Fibroblast of mammary gland (primary cell): ENCODE measurements around the gene PRKRA.

Source experiments
- DNase-seq: peaks from one replicate; pipeline ENCODE4 v3.0.0-alpha.2; 2010; ENCODE audit warnings: low read depth
- H3K4me3 ChIP-seq: 2 replicates; pipeline ENCODE4 v1.5.1; 2011; ENCODE audit warnings: low read depth, mild to moderate bottlenecking, low read length, moderate library complexity; ENCODE audit not compliant: control insufficient read depth
- TF ChIP-seq, protein P1 (sequence below): conservative IDR thresholded peaks from 2 replicates; pipeline ENCODE4 v1.5.1; 2011; ENCODE audit warnings: low read depth, low read length, inconsistent platforms; ENCODE audit not compliant: control insufficient read depth, insufficient read depth

Gene PRKRA

DNA sequence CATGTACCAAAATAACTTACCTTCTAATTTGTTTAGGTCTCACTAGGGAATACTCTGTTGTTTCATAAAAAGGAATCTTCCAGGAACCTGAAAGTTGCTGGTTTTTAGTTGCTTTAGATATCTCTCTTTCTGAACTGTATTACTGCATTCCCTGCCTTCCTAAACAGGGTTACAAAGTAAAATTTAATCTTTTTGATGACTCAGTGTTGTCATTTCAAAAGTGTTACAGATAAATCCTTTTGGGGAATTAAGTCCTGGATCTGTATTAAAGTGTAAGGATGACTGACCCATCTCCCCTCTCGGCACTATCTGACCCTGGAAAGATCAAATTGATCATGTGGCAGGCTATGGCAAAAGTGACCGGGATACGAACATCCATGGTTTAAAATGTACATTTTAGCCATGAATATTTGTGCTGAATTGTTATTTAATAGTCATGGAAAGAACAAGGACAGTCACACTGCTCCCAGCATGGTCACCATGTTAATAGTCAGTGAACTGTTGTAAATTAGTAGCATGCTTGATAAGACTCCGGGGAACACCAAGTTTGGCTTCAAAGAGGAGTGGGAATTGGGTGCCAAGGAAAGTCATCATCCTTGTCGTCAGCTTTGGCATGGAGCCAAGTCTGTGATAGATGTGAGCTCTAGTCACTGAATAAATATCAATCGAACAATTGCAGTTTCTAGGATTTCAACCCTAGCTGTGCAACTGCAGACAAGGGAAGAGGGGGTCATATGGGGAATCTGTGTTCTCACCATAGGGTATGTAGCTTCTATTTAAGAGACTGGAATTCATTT, 33.5 kb upstream of the PRKRA start:
- H3K4me3 ChIP-seq = no peak overlapping the region
- TF ChIP-seq, protein P1, sequence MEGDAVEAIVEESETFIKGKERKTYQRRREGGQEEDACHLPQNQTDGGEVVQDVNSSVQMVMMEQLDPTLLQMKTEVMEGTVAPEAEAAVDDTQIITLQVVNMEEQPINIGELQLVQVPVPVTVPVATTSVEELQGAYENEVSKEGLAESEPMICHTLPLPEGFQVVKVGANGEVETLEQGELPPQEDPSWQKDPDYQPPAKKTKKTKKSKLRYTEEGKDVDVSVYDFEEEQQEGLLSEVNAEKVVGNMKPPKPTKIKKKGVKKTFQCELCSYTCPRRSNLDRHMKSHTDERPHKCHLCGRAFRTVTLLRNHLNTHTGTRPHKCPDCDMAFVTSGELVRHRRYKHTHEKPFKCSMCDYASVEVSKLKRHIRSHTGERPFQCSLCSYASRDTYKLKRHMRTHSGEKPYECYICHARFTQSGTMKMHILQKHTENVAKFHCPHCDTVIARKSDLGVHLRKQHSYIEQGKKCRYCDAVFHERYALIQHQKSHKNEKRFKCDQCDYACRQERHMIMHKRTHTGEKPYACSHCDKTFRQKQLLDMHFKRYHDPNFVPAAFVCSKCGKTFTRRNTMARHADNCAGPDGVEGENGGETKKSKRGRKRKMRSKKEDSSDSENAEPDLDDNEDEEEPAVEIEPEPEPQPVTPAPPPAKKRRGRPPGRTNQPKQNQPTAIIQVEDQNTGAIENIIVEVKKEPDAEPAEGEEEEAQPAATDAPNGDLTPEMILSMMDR = no peak
- DNase-seq = peak; percentile 74

DNA sequence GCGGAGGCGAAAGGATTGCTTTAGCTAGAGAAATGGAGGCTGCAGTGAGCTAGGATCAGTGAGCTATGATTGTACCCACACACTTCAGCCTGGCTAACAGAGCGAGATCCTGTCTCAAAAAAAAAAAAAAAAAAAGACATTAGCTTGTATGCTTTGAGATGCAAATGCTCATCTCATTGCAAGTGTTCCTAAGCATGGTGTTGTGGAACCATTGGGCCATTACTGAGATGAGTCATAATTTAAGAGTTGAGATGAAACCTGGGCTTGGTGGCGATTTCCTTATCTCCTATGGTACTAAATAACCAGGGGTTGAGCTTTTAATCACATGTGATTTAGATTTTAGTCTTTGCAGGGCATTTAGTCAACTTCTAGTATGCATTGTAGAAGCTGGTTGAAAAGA, 31.5 kb upstream of the PRKRA start:
- H3K4me3 ChIP-seq = no peak overlapping the region
- peak; percentile 15 for DNase-seq
- TF ChIP-seq, protein P1 = no peak

DNA sequence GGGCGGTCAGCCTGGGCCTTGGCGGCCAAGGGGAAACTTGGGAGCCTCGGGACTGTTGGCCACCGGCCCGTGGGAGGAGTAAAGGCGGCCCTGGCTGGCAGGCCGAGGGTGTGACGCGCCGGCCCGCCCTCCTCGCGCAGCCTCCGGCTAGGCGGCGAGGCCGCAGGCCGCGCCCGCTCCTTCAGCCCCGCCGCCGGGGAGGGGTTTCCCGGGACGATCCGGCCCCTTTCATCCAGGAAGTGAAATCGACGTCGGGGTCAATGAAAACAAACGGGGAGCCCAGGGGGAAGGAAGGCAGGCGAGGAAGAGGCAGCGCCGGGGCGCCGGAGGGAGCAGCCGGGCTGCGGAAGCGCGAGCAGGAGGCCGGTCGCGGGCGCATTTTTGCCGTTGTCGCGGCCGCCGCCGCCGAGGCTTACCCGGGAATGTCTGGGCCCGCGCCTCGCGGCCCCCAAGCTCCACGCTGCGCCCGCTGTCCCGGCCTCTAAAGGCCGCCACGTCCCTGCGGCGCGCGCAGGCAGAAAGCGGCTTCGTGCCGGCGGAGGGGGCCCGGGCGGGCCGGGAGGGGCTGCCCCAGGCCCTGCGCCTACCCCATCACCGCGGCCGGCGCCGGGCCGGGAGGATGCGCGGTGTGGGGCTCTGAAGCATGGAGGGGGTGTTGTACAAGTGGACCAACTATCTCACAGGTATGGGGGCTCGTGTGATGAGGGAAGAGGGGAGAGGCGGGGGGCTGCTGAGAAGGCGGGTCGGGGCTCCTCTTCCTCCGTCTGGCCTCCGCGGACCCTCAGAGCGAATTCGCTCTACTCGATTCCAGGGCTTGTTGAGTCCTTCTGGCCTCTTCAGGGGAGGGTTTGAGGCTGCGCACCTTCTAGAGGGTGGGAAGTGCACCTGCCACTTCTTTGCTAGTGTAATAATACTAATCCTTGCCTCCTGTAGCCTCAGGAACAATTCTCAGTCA, 29.5 kb upstream of the PRKRA start, which contains the start of gene PLEKHA3:
PLEKHA3 (plus strand) TSS at position 231 of the 955 bp plus-strand sequence; CDS start at position 644, 413 bp downstream.
- peak; percentile 96 for DNase-seq
- H3K4me3 ChIP-seq = peak within 1 kb of the TSS; percentile 78
- TF ChIP-seq, protein P1 = no peak

DNA sequence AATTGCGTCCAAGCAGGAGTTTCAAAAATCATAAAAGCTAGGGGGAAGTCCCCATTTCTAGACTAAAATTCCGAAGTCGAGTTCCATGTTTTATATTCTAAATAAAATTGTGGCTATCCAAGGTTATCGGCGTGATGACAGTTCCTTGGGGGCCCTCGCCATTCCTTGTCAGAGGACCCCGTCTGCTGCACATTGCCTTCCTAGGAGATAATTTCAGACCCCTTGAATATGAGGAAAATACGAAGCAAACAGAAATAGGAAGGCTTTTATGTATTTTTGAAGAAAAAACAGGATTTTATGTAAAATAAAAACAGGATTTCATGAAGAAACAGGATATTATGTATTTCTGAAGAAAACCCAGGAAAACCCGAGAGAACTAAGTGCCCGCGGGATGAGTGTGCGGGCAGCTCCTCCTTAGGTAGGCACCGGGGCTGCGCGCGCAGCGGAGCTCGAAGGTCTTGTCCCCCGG, 28.8 kb upstream of the PRKRA start:
- TF ChIP-seq, protein P1 = no peak
- H3K4me3 ChIP-seq = peak overlapping the region; percentile 44
- DNase-seq = no peak

DNA sequence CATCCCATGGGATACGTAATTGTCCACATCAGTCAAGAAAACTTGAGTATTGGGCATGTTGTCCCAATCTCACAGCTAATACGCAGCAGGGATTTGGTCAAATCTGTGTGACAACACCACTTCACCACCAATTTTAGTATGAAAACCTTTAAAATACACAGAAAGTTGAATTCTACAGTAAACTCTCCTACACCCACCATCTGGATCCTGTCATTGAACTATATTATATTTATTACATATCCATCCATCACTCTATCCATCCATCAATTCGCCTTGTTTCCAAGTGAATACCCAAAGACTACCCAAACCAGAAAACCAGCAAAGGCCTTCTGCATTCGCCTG, 28.3 kb upstream of the PRKRA start:
- TF ChIP-seq, protein P1 = no peak
- DNase-seq = no peak
- H3K4me3 ChIP-seq = no peak overlapping the region

DNA sequence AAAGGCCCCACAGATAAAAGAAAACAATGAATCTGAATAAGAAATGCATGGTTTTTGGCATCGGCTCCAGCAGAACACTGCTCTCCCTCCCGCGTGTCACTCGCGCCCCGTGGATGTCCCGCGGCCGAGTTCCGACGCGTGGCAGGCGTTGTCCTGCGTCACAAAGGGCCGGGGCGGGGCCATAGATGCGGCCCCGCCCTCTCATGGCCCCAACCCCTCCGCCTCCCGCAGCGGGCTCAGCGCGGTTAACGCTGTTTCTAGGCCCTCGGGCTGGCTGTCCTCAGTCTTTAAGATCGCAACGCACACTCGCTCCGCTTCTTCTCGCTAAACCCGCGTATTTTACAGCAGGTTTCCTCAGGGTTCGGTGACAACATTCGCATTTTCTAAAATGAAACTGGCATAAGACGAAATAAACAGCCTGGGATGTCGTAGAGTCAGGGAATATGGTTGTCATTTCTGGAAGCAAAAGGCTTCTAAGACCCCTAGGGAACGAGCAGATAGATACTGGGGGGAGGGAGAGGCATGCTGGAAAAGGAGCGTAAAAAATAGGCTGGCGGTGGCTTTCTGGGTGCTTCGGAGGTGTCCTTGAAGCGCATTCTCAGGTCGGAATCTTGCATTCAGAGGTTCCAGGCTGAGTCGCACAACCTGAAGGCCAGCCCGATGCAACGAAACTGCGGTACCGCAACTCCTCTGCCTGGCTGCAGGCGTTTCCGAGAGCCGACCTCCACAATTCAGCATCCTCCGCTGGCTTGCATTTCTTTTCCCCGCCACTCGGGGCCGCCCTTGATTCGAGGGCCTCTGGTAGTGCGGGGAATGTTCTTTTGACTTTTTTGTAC, 27.7 kb upstream of the PRKRA start, which contains the start of gene FKBP7:
FKBP7 (minus strand) TSS at position 162 of the 836 bp plus-strand sequence; CDS start at position 61, 101 bp downstream.
- DNase-seq = peak; percentile 75
- TF ChIP-seq, protein P1 = peak; percentile 67
- H3K4me3 ChIP-seq = peak within 1 kb of the TSS; percentile 99
